HCT116 (cell line): ENCODE data around the gene PTGER1. TPM values are rescaled to one million over a fixed set of nuclear protein-coding genes. Genes with fewer than 3 reads are reported as not detected.

ENCODE experiments used
- ATAC-seq: fragments of 200-7000 bp; cut with Tn5 transposase; 2 replicates; pipeline ENCODE4 v1.9.1; 2020; ENCODE audit warnings: mild to moderate bottlenecking, moderate library complexity
- BruUV-seq: library from RNA; stranded (reverse); fragments of 400-500 nt; replicated peaks from 2 replicates; lab custom pipeline; 2021; lab: Mats Ljungman, UMichigan
- CTCF ChIA-PET: fragments of 300-600 bp; sonication (Branson Sonifier 250); formaldehyde crosslinking; loops from one replicate; lab custom pipeline; 2021; ENCODE audit warnings: antibody characterized with exemption; lab: Charles Lee
- POLR2A ChIA-PET: fragments of 300-600, 350-600 bp; sonication (Branson Sonifier 250); formaldehyde crosslinking; loops from one replicate; lab custom pipeline; 2021; ENCODE audit warnings: antibody characterized with exemption; lab: Charles Lee
- RAD21 ChIA-PET, 2 experiments: fragments of 300-600 bp; sonication (Branson Sonifier 250); formaldehyde crosslinking; loops; one replicate each; lab custom pipeline; 2023; ENCODE audit warnings: low total read pairs in 2 of 2; ENCODE audit not compliant: uncharacterized antibody in 2 of 2, unreplicated experiment in 2 of 2, low non-redundant PET in 1 of 2; lab: Charles Lee
- DNase-seq: peaks from one replicate; pipeline ENCODE4 v3.0.0-alpha.2; 2010; ENCODE audit warnings: low read depth, low spot score
- H2AFZ ChIP-seq: fragments of 200-600 bp; shearing (Covaris generic), sonication (generic); 2 replicates; pipeline ENCODE4 v1.6.1; 2017; ENCODE audit warnings: low read depth, mixed run types, mixed read lengths, antibody characterized with exemption, low read length; ENCODE audit not compliant: poor library complexity, severe bottlenecking
- H3K27ac ChIP-seq: 2 replicates; pipeline ENCODE4 v1.5.1; 2012; ENCODE audit warnings: low read depth, low read length
- H3K27me3 ChIP-seq: fragments of 200-600 bp; sonication (generic); 2 replicates; pipeline ENCODE4 v1.6.1; 2016; ENCODE audit warnings: mixed run types, low read length, mixed read lengths; ENCODE audit not compliant: insufficient read depth
- H3K36me3 ChIP-seq, 2 experiments: fragments of 200-500 bp in 1 of 2; fragments of 200-600 bp in 1 of 2; sonication (Bioruptor generic) in 1 of 2; sonication (generic) in 1 of 2; 2 replicates each; pipeline versions ENCODE4 v1.5.1 to v1.6.1; 2014 to 2016; ENCODE audit warnings: low read length in 2 of 2, inconsistent platforms in 1 of 2, mixed read lengths in 1 of 2, mixed run types in 1 of 2; ENCODE audit not compliant: insufficient read depth in 2 of 2, control insufficient read depth in 1 of 2
- H3K4me1 ChIP-seq, 2 experiments: fragments of 200-600 bp in 1 of 2; sonication (generic) in 1 of 2; 2 replicates each; pipeline versions ENCODE4 v1.5.1 to v1.6.1; 2012 to 2017; ENCODE audit warnings: low read length in 2 of 2, inconsistent platforms in 1 of 2, mild to moderate bottlenecking in 1 of 2, mixed read lengths in 1 of 2, mixed run types in 1 of 2, moderate library complexity in 1 of 2; ENCODE audit not compliant: insufficient read depth in 2 of 2, control insufficient read depth in 1 of 2
- H3K4me2 ChIP-seq: fragments of 200-600 bp; sonication (generic); 2 replicates; pipeline ENCODE4 v1.6.1; 2017; ENCODE audit warnings: mixed run types, low read length, mixed read lengths
- H3K4me3 ChIP-seq, 2 experiments: fragments of 200-600 bp in 1 of 2; sonication (generic) in 1 of 2; replicated peaks in 1 of 2; 2 replicates each; pipeline ENCODE4 v1.5.1; 2011 to 2016; ENCODE audit warnings: low read length in 2 of 2, control low read depth in 1 of 2, low read depth in 1 of 2, mild to moderate bottlenecking in 1 of 2, mixed read lengths in 1 of 2, mixed run types in 1 of 2
- H3K79me2 ChIP-seq: fragments of 200-600 bp; sonication (generic); 2 replicates; pipeline ENCODE4 v1.6.1; 2017; ENCODE audit warnings: mild to moderate bottlenecking, mixed run types, low read length, moderate library complexity, mixed read lengths; ENCODE audit not compliant: insufficient read depth
- H3K9ac ChIP-seq: fragments of 200-600 bp; sonication (generic); 2 replicates; pipeline ENCODE4 v1.6.1; 2016; ENCODE audit warnings: low read length, mixed read lengths
- H3K9me2 ChIP-seq: fragments of 200-600 bp; sonication (generic), shearing (Covaris generic); 2 replicates; pipeline ENCODE4 v1.6.1; 2017; ENCODE audit warnings: mixed run types, mild to moderate bottlenecking, moderate library complexity; ENCODE audit not compliant: insufficient read depth
- H3K9me3 ChIP-seq, 2 experiments: fragments of 200-500 bp in 1 of 2; fragments of 200-600 bp in 1 of 2; sonication (Bioruptor generic) in 1 of 2; sonication (generic) in 1 of 2; 2 replicates each; pipeline ENCODE4 v1.6.1; 2014 to 2017; ENCODE audit warnings: low read length in 2 of 2, mixed read lengths in 2 of 2, inconsistent platforms in 1 of 2, low read depth in 1 of 2, mild to moderate bottlenecking in 1 of 2, mixed run types in 1 of 2, moderate library complexity in 1 of 2; ENCODE audit not compliant: control insufficient read depth in 1 of 2, insufficient read depth in 1 of 2
- H4K20me1 ChIP-seq: fragments of 200-600 bp; sonication (generic), shearing (Covaris generic); 2 replicates; pipeline ENCODE4 v1.6.1; 2017; ENCODE audit warnings: mixed run types, mild to moderate bottlenecking, moderate library complexity; ENCODE audit not compliant: insufficient read depth
- CBX3 ChIP-seq: IDR thresholded peaks from 2 replicates; pipeline ENCODE4 v1.6.1; 2012; ENCODE audit warnings: low read depth
- CTCF ChIP-seq, 3 experiments: fragments of 200-600 bp in 1 of 3; sonication (generic) in 1 of 3; IDR thresholded peaks in 2 of 3; conservative IDR thresholded peaks in 1 of 3; 2 replicates each; pipeline ENCODE4 v1.5.1; 2012 to 2017; ENCODE audit warnings: low read depth in 2 of 3, low read length in 2 of 3, antibody characterized with exemption in 1 of 3, borderline replicate concordance in 1 of 3, control low read depth in 1 of 3, mild to moderate bottlenecking in 1 of 3, mixed read lengths in 1 of 3, mixed run types in 1 of 3, moderate library complexity in 1 of 3; ENCODE audit not compliant: insufficient read depth in 1 of 3
- MAX ChIP-seq: IDR thresholded peaks from 2 replicates; pipeline ENCODE4 v1.6.1; 2012
- SIN3A ChIP-seq: IDR thresholded peaks from 2 replicates; pipeline ENCODE4 v1.6.1; 2012; ENCODE audit warnings: low read depth
- TCF7L2 ChIP-seq: IDR thresholded peaks from 2 replicates; pipeline ENCODE4 v1.7.0; 2011; ENCODE audit warnings: borderline replicate concordance, inconsistent platforms; ENCODE audit not compliant: insufficient read depth, insufficient read length; ENCODE audit errors: extremely low read depth
- ZNF274 ChIP-seq: fragments of 200-500 bp; sonication (Bioruptor generic); IDR thresholded peaks from 2 replicates; pipeline ENCODE4 v1.6.1; 2014; ENCODE audit warnings: mild to moderate bottlenecking, low read depth, low read length, inconsistent platforms
- intact Hi-C: fragments of 100-400 bp; cut with micrococcal nuclease; formaldehyde crosslinking; loops from 2 replicates; pipeline ENCODE4 v1.10.0; 2022
- total RNA-seq: library from RNA; stranded (reverse); gene quantifications from one replicate; pipeline ENCODE4 v1.2.1, GENCODE V29; 2021; ENCODE audit not compliant: unreplicated experiment

The PTGER1 gene
- total RNA-seq, 1 experiment from 2014 or later = 1.1 TPM

- H3K9me3 ChIP-seq = no peaks in the 10 kb centered on the region
- peaks cover 0 to 2% of the 10 kb centered on the region in 2 experiments; a peak in 2 of 4 replicates for H3K4me1 ChIP-seq
- ChIA-PET RAD21 (no interaction called here), CTCF (no interaction called here), POLR2A (no interaction called here)
- H3K4me3 ChIP-seq = no peak overlapping the region
- TF ChIP-seq SIN3A = no peak
- TF ChIP-seq TCF7L2 = no peak
- ATAC-seq (no peak), DNase-seq (no peak)
- no peaks in the 10 kb centered on the region for H3K9me2 ChIP-seq
- H3K79me2 ChIP-seq = peaks cover 20% of the 10 kb centered on the region
- BruUV-seq = no TSS peak
- no peaks in the 10 kb centered on the region for H4K20me1 ChIP-seq
- H3K27ac ChIP-seq = no peak overlapping the region; the same call in 1 of the 2 replicates
- intact Hi-C loops = no loop called here
- no peak overlapping the region for H3K9ac ChIP-seq
- H3K36me3 ChIP-seq = peaks cover 30 to 45% of the 10 kb centered on the region in 2 experiments
- no peaks in the 10 kb centered on the region for H3K27me3 ChIP-seq
- no peak overlapping the region for H2AFZ ChIP-seq
- H3K4me2 ChIP-seq = no peak overlapping the region
These were observed 31.4 kb downstream of the PTGER1 start for GRCh38 chr19:14443632-14444216.

- H3K9me2 ChIP-seq = no peaks in the 10 kb centered on the region
- no peak overlapping the region for H3K9ac ChIP-seq
- no peak overlapping the region; the same call in 1 of the 2 replicates for H3K27ac ChIP-seq
- H3K27me3 ChIP-seq = no peaks in the 10 kb centered on the region
- ChIA-PET RAD21 (no interaction called here), CTCF (no interaction called here), POLR2A (no interaction called here)
- peaks cover 30 to 39% of the 10 kb centered on the region in 2 experiments for H3K36me3 ChIP-seq
- H3K4me1 ChIP-seq = no peaks in the 10 kb centered on the region; a peak in 1 of 4 replicates
- no TSS peak for BruUV-seq
- TF ChIP-seq CTCF (IDR thresholded peaks at IDR 0.05 in 2 of 3, conservative IDR thresholded peaks at IDR 0.05 in 1 of 3; ENCODE audit: borderline replicate concordance in 1 of 3, insufficient read depth in 1 of 3, low read depth in 2 of 3, low read length in 2 of 3) (no peak), MAX (no peak), CBX3 (no peak), ZNF274 (no peak)
- H2AFZ ChIP-seq = no peak overlapping the region
- H4K20me1 ChIP-seq = no peaks in the 10 kb centered on the region
- intact Hi-C loops = no loop called here
- DNase-seq = no peak
- peaks cover 27% of the 10 kb centered on the region for H3K79me2 ChIP-seq
- H3K9me3 ChIP-seq = no peaks in the 10 kb centered on the region
- no peak for ATAC-seq
- H3K4me3 ChIP-seq = no peak overlapping the region
- H3K4me2 ChIP-seq = no peak overlapping the region
These were observed 32.1 kb downstream of the PTGER1 start for GRCh38 chr19:14442891-14443631.
